Right hindlimb (tissue), 1 donor: ENCODE data around the gene C6orf141.

Source experiments
- DNase-seq: peaks from one replicate; pipeline ENCODE4 v3.0.0-alpha.2; 2018

The C6orf141 gene

GRCh38 chr6:49540614-49541013 lies 9.9 kb upstream of the C6orf141 start:
- no peak for DNase-seq

GRCh38 chr6:49541210-49541724 lies 9.2 kb upstream of the C6orf141 start:
- no peak for DNase-seq

GRCh38 chr6:49541936-49542335 lies 8.5 kb upstream of the C6orf141 start:
- DNase-seq: no peak

GRCh38 chr6:49543087-49543858 lies 7.2 kb upstream of the C6orf141 start:
- DNase-seq: no peak

GRCh38 chr6:49546331-49546730 lies 4.1 kb upstream of the C6orf141 start:
- DNase-seq: no peak

- no peak for DNase-seq
These were observed 1.7 kb upstream of the C6orf141 start for GRCh38 chr6:49548613-49549304.

GRCh38 chr6:49549691-49550491 lies 577 bp upstream of the C6orf141 start:
- DNase-seq: no peak

GRCh38 chr6:49551078-49551865 lies 804 bp downstream of the C6orf141 start:
- DNase-seq: peak; percentile 23

- no peak for DNase-seq
These were observed 1.3 kb downstream of the C6orf141 start for GRCh38 chr6:49551866-49552129.

- no peak for DNase-seq
These were observed 2.1 kb downstream of the C6orf141 start for GRCh38 chr6:49552596-49552995.

- DNase-seq: no peak
These were observed 2.9 kb downstream of the C6orf141 start for GRCh38 chr6:49553384-49553783.

GRCh38 chr6:49555951-49556350 lies 5.5 kb downstream of the C6orf141 start:
- DNase-seq: no peak

GRCh38 chr6:49556429-49556837 lies 6.0 kb downstream of the C6orf141 start:
- DNase-seq: no peak

GRCh38 chr6:49557177-49557576 lies 6.7 kb downstream of the C6orf141 start:
- DNase-seq: no peak

- no peak for DNase-seq
These were observed 7.8 kb downstream of the C6orf141 start for GRCh38 chr6:49558238-49558637.

- DNase-seq: no peak
These were observed 12.8 kb downstream of the C6orf141 start for GRCh38 chr6:49563006-49563886.

- no peak for DNase-seq
These were observed 14.1 kb downstream of the C6orf141 start for GRCh38 chr6:49564552-49564951.

- no peak for DNase-seq
These were observed 14.8 kb downstream of the C6orf141 start for GRCh38 chr6:49565261-49565660.

GRCh38 chr6:49565855-49566254 lies 15.4 kb downstream of the C6orf141 start:
- DNase-seq: peak; percentile 20

- no peak for DNase-seq
These were observed 20.1 kb downstream of the C6orf141 start for GRCh38 chr6:49570474-49571079.

- DNase-seq: no peak
These were observed 26.1 kb downstream of the C6orf141 start for GRCh38 chr6:49576618-49577017.
